Suprapubic skin (tissue), 4 donors: Measurements from ENCODE around the gene HMGB2. TPM values are rescaled to one million over a fixed set of nuclear protein-coding genes. Genes with fewer than 3 reads are reported as not detected.

ENCODE experiments used
- DNase-seq, 2 donors: peaks; one replicate each; pipeline ENCODE4 v3.0.0-alpha.2; 2019; ENCODE audit warnings: low spot score in 2 of 2
- H3K27ac ChIP-seq: fragments of 200-600 bp; sonication (generic); one replicate; pipeline ENCODE4 v1.5.1; 2019
- H3K27me3 ChIP-seq: fragments of 200-600 bp; sonication (generic); one replicate; pipeline ENCODE4 v1.5.1; 2019
- H3K36me3 ChIP-seq: fragments of 200-600 bp; sonication (generic); one replicate; pipeline ENCODE4 v1.5.1; 2019
- H3K4me1 ChIP-seq: fragments of 200-600 bp; sonication (generic); one replicate; pipeline ENCODE4 v1.5.1; 2019
- H3K4me3 ChIP-seq: fragments of 200-600 bp; sonication (generic); one replicate; pipeline ENCODE4 v1.5.1; 2019; ENCODE audit warnings: mild to moderate bottlenecking
- H3K9me3 ChIP-seq: fragments of 200-600 bp; sonication (generic); one replicate; pipeline ENCODE4 v1.5.1; 2019
- EP300 ChIP-seq: sonication (generic); formaldehyde crosslinking; IDR thresholded peaks from one replicate; pipeline ENCODE4 v1.6.1; 2017; ENCODE audit warnings: antibody characterized with exemption
- POLR2A ChIP-seq, 2 donors: fragments of 450-650 bp; IDR thresholded peaks; one replicate each; pipeline ENCODE4 v1.6.1; 2017; ENCODE audit warnings: antibody characterized with exemption in 2 of 2, mild to moderate bottlenecking in 2 of 2, moderate library complexity in 2 of 2
- POLR2AphosphoS5 ChIP-seq, 3 donors: sonication (generic); formaldehyde crosslinking; IDR thresholded peaks; one replicate each; pipeline ENCODE4 v1.6.1; 2017; ENCODE audit warnings: antibody characterized with exemption in 3 of 3
- WGBS: methylation state at CpG from one replicate; pipeline ENCODE4 v1.1.5; 2018; 5-methylcytosine and 5-hydroxymethylcytosine counted together
- total RNA-seq, 4 donors: library from RNA; depleted of rRNA; stranded (reverse); fragments of >200 nt; gene quantifications; one replicate each; pipeline ENCODE4 v1.1.0, GENCODE V29; 2016
- TF ChIP-seq, protein P1 (sequence below), 2 donors: fragments of 200-600 bp in 1 of 2; fragments of 450-650 bp in 1 of 2; sonication (generic) in 1 of 2; IDR thresholded peaks; one replicate each; pipeline ENCODE4 v1.5.1; 2016 to 2019; ENCODE audit warnings: antibody characterized with exemption in 2 of 2, mild to moderate bottlenecking in 1 of 2, moderate library complexity in 1 of 2

Gene HMGB2
- total RNA-seq, 4 donors from 2014 or later, result 28.8 to 76.5 (median 34.2) TPM

DNA sequence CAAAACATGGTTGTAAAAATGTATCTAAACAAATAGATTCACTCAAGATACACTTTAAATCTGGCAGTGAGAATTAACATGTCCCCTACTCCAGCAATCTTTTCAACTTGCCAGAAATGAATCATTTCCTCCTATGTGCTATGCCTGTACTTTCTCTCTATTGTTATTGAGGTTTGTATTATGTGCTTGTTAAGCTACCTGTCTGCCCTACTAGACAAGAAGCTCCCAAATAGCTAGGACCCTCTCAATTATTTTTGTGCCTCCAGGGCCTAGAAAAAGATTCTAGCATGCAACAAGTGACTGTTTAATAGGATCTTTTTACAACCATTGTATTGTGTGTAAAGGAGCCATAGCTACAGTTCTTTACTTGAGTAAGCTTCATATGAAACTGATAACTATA, 33.1 kb upstream of the HMGB2 start:
- Histone ChIP-seq H3K4me3 (no peak overlapping the region), H3K27ac (no peak overlapping the region), H3K27me3 (no peaks in the 10 kb centered on the region), H3K36me3 (no peaks in the 10 kb centered on the region), H3K9me3 (no peaks in the 10 kb centered on the region), H3K4me1 (peaks cover 7% of the 10 kb centered on the region)
- no peak for DNase-seq
- TF ChIP-seq POLR2A (IDR thresholded peaks at IDR 0.05) (no peak), EP300 (no peak), POLR2AphosphoS5 (IDR thresholded peaks at IDR 0.05) (no peak)
- TF ChIP-seq, protein P1, sequence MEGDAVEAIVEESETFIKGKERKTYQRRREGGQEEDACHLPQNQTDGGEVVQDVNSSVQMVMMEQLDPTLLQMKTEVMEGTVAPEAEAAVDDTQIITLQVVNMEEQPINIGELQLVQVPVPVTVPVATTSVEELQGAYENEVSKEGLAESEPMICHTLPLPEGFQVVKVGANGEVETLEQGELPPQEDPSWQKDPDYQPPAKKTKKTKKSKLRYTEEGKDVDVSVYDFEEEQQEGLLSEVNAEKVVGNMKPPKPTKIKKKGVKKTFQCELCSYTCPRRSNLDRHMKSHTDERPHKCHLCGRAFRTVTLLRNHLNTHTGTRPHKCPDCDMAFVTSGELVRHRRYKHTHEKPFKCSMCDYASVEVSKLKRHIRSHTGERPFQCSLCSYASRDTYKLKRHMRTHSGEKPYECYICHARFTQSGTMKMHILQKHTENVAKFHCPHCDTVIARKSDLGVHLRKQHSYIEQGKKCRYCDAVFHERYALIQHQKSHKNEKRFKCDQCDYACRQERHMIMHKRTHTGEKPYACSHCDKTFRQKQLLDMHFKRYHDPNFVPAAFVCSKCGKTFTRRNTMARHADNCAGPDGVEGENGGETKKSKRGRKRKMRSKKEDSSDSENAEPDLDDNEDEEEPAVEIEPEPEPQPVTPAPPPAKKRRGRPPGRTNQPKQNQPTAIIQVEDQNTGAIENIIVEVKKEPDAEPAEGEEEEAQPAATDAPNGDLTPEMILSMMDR (IDR thresholded peaks at IDR 0.05), result no peak

DNA sequence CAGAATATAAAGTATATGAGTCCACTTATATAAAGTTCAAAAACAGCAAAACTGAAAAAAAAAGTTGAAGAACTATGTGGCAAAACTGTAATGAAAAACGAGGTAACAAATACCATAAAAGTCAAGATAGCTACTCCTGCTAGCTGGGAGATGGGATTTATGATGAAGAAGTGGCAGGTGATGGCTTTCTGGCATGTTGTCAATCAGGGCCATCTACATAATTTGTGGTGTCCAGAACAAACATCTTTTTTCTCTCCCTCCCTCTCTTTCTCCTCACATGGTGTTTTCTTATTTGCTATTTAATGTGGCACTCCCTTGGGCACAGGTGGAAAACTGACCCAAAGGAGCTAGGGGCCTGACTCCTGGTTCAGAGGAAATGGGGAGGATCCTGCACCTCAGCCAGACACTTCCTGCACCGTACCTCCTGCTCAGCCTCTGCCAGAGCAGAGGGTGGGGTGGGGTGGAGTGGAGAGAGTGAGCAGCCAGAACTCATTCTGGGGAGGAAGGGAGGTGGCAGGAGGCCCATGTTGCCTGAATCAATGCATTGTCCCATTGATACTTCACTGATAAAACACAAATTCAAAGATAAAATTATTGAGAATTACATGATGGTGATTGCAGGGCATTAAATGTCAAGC, 31.3 kb upstream of the HMGB2 start:
- 28% methylated on average over 2 of the region's 2 CpGs for WGBS
- Histone ChIP-seq H3K9me3 (no peaks in the 10 kb centered on the region), H3K4me3 (no peak overlapping the region), H3K4me1 (peaks cover 5% of the 10 kb centered on the region), H3K36me3 (no peaks in the 10 kb centered on the region), H3K27me3 (no peaks in the 10 kb centered on the region), H3K27ac (no peak overlapping the region)
- TF ChIP-seq, protein P1 (IDR thresholded peaks at IDR 0.05), result no peak
- TF ChIP-seq POLR2AphosphoS5 (IDR thresholded peaks at IDR 0.05) (no peak), EP300 (no peak), POLR2A (IDR thresholded peaks at IDR 0.05) (no peak)
- DNase-seq, result no peak

GRCh38 chr4:173362666-173363065, 28.5 kb upstream of the HMGB2 start:
- DNase-seq, result no peak
- no peaks in the 10 kb centered on the region for H3K9me3 ChIP-seq
- H3K4me1 ChIP-seq, result no peaks in the 10 kb centered on the region
- TF ChIP-seq POLR2A (IDR thresholded peaks at IDR 0.05) (no peak), POLR2AphosphoS5 (IDR thresholded peaks at IDR 0.05) (no peak), EP300 (no peak)
- TF ChIP-seq, protein P1 (IDR thresholded peaks at IDR 0.05), result no peak
- no peak overlapping the region for H3K4me3 ChIP-seq
- no peak overlapping the region for H3K27ac ChIP-seq
- WGBS, result 56% methylated on average over 3 of the region's 3 CpGs
- H3K36me3 ChIP-seq, result no peaks in the 10 kb centered on the region
- no peaks in the 10 kb centered on the region for H3K27me3 ChIP-seq

- Histone ChIP-seq H3K9me3 (no peaks in the 10 kb centered on the region), H3K36me3 (no peaks in the 10 kb centered on the region), H3K27me3 (no peaks in the 10 kb centered on the region), H3K27ac (no peak overlapping the region), H3K4me3 (no peak overlapping the region), H3K4me1 (no peaks in the 10 kb centered on the region)
- WGBS, result 58% methylated on average over 5 of the region's 5 CpGs
- DNase-seq, result no peak
- TF ChIP-seq POLR2AphosphoS5 (IDR thresholded peaks at IDR 0.05), result no peak
- TF ChIP-seq EP300, result no peak
- TF ChIP-seq, protein P1 (IDR thresholded peaks at IDR 0.05), result no peak
- no peak for TF ChIP-seq POLR2A (IDR thresholded peaks at IDR 0.05)
These were observed 26.5 kb upstream of the HMGB2 start for GRCh38 chr4:173360587-173361221.

- Histone ChIP-seq H3K9me3 (no peaks in the 10 kb centered on the region), H3K27ac (no peak overlapping the region), H3K27me3 (no peaks in the 10 kb centered on the region), H3K36me3 (no peaks in the 10 kb centered on the region), H3K4me1 (no peaks in the 10 kb centered on the region), H3K4me3 (no peak overlapping the region)
- DNase-seq, result no peak
- TF ChIP-seq POLR2A (IDR thresholded peaks at IDR 0.05), result no peak
- no peak for TF ChIP-seq EP300
- TF ChIP-seq, protein P1 (IDR thresholded peaks at IDR 0.05), result no peak
- no peak for TF ChIP-seq POLR2AphosphoS5 (IDR thresholded peaks at IDR 0.05)
- 87% methylated on average over 2 of the region's 2 CpGs for WGBS
These were observed 23.8 kb upstream of the HMGB2 start for GRCh38 chr4:173357939-173358338.
